Esophagus muscularis mucosa (tissue), 4 donors: ENCODE results near the gene MRPL37. TPM values are rescaled to one million over a fixed set of nuclear protein-coding genes. Genes with fewer than 3 reads are reported as not detected.

Experiments
- DNase-seq: peaks from one replicate; pipeline ENCODE4 v3.0.0-alpha.2; 2017; ENCODE audit errors: extremely low spot score
- H3K27ac ChIP-seq, 4 donors: fragments of 200-600 bp; sonication (generic); replicated peaks in 1 of 4; 1 replicate in 3 of 4; 2 replicates in 1 of 4; pipeline ENCODE4 v1.5.1; 2016 to 2019; ENCODE audit warnings: mild to moderate bottlenecking in 1 of 4
- H3K27me3 ChIP-seq, 4 donors: fragments of 200-600 bp; sonication (generic); one replicate each; pipeline versions ENCODE4 v1.5.1 to v1.6.0; 2016 to 2019
- H3K36me3 ChIP-seq, 4 donors: fragments of 200-600 bp; sonication (generic); one replicate each; pipeline ENCODE4 v1.5.1; 2016 to 2019
- H3K4me1 ChIP-seq, 4 donors: fragments of 200-600 bp; sonication (generic); one replicate each; pipeline ENCODE4 v1.5.1; 2016 to 2019
- H3K4me3 ChIP-seq, 4 donors: fragments of 200-600 bp; sonication (generic); 1 replicate in 2 of 4; 2 replicates in 2 of 4; pipeline ENCODE4 v1.5.1; 2016 to 2019; ENCODE audit warnings: mild to moderate bottlenecking in 4 of 4, moderate library complexity in 1 of 4
- H3K9me3 ChIP-seq, 4 donors: fragments of 200-600 bp; sonication (generic); 1 replicate in 3 of 4; 2 replicates in 1 of 4; pipeline ENCODE4 v1.5.1; 2016 to 2019
- CTCF ChIP-seq, 3 experiments: fragments of 200-600 bp in 2 of 3; fragments of 450-650 bp in 1 of 3; sonication (generic) in 2 of 3; IDR thresholded peaks; one replicate each; pipeline ENCODE4 v1.5.1; 2017 to 2019; ENCODE audit warnings: antibody characterized with exemption in 3 of 3, mild to moderate bottlenecking in 2 of 3, moderate library complexity in 1 of 3
- EP300 ChIP-seq: sonication (generic); formaldehyde crosslinking; IDR thresholded peaks from one replicate; pipeline ENCODE4 v1.6.1; 2017; ENCODE audit warnings: antibody characterized with exemption
- POLR2A ChIP-seq: fragments of 450-650 bp; IDR thresholded peaks from one replicate; pipeline ENCODE4 v1.6.1; 2017; ENCODE audit warnings: antibody characterized with exemption, moderate library complexity, mild to moderate bottlenecking, low read depth
- POLR2AphosphoS5 ChIP-seq, 2 donors: sonication (generic); formaldehyde crosslinking; IDR thresholded peaks; one replicate each; pipeline ENCODE4 v1.6.1; 2017; ENCODE audit warnings: antibody characterized with exemption in 2 of 2
- WGBS: methylation state at CpG from one replicate; pipeline ENCODE4 v1.1.5; 2018; 5-methylcytosine and 5-hydroxymethylcytosine counted together
- intact Hi-C: fragments of 100-400 bp; cut with DNase I; formaldehyde crosslinking; loops from one replicate; pipeline ENCODE4 v1.15.1; 2023
- total RNA-seq, 4 donors: library from RNA; depleted of rRNA; stranded (reverse); fragments of >200 nt; gene quantifications; one replicate each; pipeline versions ENCODE4 v1.1.0 to v1.2.1, GENCODE V29; 2016

Gene MRPL37
- total RNA-seq, 4 donors from 2014 or later: 54.2 to 62.1 (median 58.4) TPM

DNA sequence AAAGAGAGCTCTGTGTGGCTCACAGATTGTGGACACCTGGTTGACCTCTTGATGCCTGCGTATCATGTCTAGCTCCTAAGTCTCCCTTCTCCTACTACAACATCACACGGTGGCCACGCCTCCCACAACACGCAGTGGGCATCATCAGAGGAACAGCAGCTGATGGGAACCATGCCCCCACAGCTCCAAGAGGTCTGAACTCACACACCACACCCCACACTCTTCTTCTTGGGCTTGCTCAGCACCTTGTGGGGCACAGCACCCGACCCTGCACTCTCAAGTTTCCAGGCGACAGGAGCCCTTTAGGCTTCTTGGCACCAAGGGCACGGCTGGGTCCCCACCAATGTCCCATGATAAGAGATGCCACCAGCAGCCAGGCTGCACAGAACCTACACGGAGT, 28.4 kb upstream of the MRPL37 start:
- intact Hi-C loops: no loop called here
- TF ChIP-seq POLR2AphosphoS5 (IDR thresholded peaks at IDR 0.05) (no peak), CTCF (IDR thresholded peaks at IDR 0.05) (no peak), POLR2A (no peak), EP300 (no peak)
- H3K36me3 ChIP-seq: peaks cover 0 to 21% (median 10%) of the 10 kb centered on the region in 4 donors
- peaks cover 0 to 5% (median 0%) of the 10 kb centered on the region in 4 donors for H3K4me1 ChIP-seq
- no peak overlapping the region for H3K4me3 ChIP-seq
- no peaks in the 10 kb centered on the region for H3K27me3 ChIP-seq
- no peaks in the 10 kb centered on the region for H3K9me3 ChIP-seq
- no peak overlapping the region for H3K27ac ChIP-seq
- DNase-seq: no peak
- 90% methylated on average over 8 of the region's 8 CpGs for WGBS

GRCh38 chr1:54172614-54173599, 27.1 kb upstream of the MRPL37 start:
- intact Hi-C loops: no loop called here

DNA sequence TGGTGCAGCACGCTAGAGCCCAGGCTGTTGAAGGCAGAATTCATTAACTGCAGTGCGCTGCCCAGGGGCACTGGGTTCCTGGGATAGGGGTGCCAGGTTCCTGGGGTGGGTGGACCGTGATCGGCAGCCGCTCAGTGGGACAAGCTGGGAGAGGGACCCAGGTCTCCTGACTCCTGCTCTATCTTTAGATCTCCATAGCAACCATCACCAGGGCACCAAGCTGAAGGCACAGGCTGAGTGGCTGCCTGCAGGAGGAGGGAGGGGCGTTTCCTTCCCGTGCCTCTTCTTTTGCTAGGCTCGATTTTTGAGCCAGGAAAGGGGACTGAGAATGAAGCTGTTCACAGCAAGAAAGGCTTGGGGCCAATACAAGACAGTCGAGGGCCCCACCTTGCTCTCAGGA, 26.3 kb upstream of the MRPL37 start:
- WGBS: 75% methylated on average over 8 of the region's 9 CpGs
- peaks cover 0 to 31% (median 18%) of the 10 kb centered on the region in 4 donors for H3K36me3 ChIP-seq
- no peak overlapping the region for H3K27ac ChIP-seq

More at GRCh38 chr1:54172614-54173599, 27.1 kb upstream of the MRPL37 start:
- Histone ChIP-seq H3K4me3 (no peak overlapping the region), H3K27ac (no peak overlapping the region), H3K36me3 (peaks cover 0 to 26% (median 11%) of the 10 kb centered on the region in 4 donors), H3K27me3 (no peaks in the 10 kb centered on the region), H3K4me1 (peaks cover 0 to 5% (median 0%) of the 10 kb centered on the region in 4 donors), H3K9me3 (no peaks in the 10 kb centered on the region)
- WGBS: 78% methylated on average over 10 of the region's 10 CpGs
- no peak for TF ChIP-seq CTCF (IDR thresholded peaks at IDR 0.05)
- no peak for TF ChIP-seq POLR2AphosphoS5 (IDR thresholded peaks at IDR 0.05)
- TF ChIP-seq POLR2A: no peak
- no peak for TF ChIP-seq EP300
- DNase-seq: no peak

DNA sequence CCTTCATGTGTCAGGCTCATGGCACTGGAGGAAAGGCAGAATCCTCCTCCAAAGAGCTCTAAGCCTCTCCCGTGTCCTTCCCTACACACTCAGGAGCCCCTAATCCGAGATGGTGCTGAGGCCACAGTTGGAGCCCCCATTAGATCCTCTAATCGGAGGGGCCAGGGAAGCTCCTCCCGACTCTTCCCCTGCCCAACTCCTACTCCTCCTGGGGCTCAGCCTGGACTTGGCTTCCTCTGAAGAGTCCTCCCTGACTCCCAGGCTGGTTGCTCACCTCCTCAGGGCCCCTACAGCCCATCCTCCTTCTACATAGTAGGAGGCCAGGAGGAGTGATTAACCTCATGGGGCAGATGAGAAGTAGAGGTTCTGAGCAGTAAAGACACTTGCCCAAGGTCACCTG, 25.9 kb upstream of the MRPL37 start:
- no peak overlapping the region for H3K27ac ChIP-seq
- WGBS: 95% methylated on average over 4 of the region's 4 CpGs
- H3K4me1 ChIP-seq: peaks cover 0 to 5% (median 0%) of the 10 kb centered on the region in 4 donors
- no peak for TF ChIP-seq POLR2AphosphoS5 (IDR thresholded peaks at IDR 0.05)
- TF ChIP-seq EP300: no peak
- no peak for TF ChIP-seq CTCF (IDR thresholded peaks at IDR 0.05)
- TF ChIP-seq POLR2A: no peak
- no peak overlapping the region for H3K4me3 ChIP-seq
- H3K36me3 ChIP-seq: peaks cover 0 to 36% (median 22%) of the 10 kb centered on the region in 4 donors
- intact Hi-C loops: no loop called here
- DNase-seq: no peak
- H3K9me3 ChIP-seq: no peaks in the 10 kb centered on the region
- no peaks in the 10 kb centered on the region for H3K27me3 ChIP-seq

More for the DNA sequence above, 26.3 kb upstream of the MRPL37 start:
- Histone ChIP-seq H3K4me3 (no peak overlapping the region), H3K9me3 (no peaks in the 10 kb centered on the region), H3K4me1 (peaks cover 0 to 5% (median 0%) of the 10 kb centered on the region in 4 donors), H3K27me3 (no peaks in the 10 kb centered on the region)
- no peak for DNase-seq
- TF ChIP-seq POLR2A (no peak), CTCF (IDR thresholded peaks at IDR 0.05) (no peak), EP300 (no peak), POLR2AphosphoS5 (IDR thresholded peaks at IDR 0.05) (no peak)
- intact Hi-C loops: no loop called here
